Retinal pigment epithelial cell (primary cell): ENCODE results near the gene MAFG.

Experiments used
- DNase-seq: peaks from one replicate; pipeline ENCODE4 v3.0.0-alpha.2; 2010; ENCODE audit warnings: low read depth
- H3K4me3 ChIP-seq: 2 replicates; pipeline ENCODE4 v1.5.1; 2011; ENCODE audit warnings: mild to moderate bottlenecking, low read length, control low read depth, moderate library complexity
- CTCF ChIP-seq: conservative IDR thresholded peaks from 2 replicates; pipeline ENCODE4 v1.5.1; 2011; ENCODE audit warnings: low read depth, low read length, control low read depth, inconsistent platforms

MAFG gene

DNA sequence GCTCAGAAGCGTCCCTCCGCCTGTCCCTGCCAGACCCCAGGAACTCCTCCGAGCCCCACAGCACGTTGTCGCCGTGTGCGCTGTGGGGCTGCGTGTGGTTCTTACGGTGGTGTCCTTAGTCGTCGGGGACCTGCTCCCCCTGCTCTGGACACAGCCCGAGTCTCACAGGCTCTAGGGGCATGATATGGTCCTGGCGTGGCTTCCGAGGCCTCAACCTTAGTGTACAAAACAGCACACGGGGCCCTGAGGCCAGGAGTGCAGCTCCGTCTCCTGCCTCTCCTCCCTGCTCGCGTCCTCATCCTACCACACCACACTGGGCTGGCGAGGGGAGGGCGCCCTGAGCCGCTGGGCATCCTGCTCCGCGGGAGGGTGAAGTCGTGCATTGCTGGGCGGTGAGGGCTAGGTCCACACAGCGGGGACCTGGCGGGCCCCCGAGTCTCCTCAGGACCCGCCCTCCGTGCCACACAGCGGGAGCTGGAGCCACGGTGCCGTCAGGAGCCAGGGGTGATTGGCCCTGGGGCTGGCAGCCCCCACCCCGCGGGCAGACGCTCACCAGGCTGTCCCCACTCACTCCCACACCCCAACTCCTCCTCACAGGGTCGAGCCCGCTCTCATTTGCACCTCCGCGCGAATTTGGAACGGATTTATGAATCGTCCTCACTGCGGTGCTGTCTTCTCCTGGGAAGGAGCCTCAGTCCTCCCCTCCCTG, 1.2 kb upstream of the MAFG start:
- no peak for TF ChIP-seq CTCF
- DNase-seq = no peak
- H3K4me3 ChIP-seq = peak overlapping the region; percentile 45

GRCh38 chr17:81927152-81927652, 333 bp downstream of the MAFG start:
- DNase-seq = no peak
- H3K4me3 ChIP-seq = peak overlapping the region; percentile 79
- TF ChIP-seq CTCF = no peak

- peak overlapping the region; percentile 79 for H3K4me3 ChIP-seq
- no peak for DNase-seq
- no peak for TF ChIP-seq CTCF
These were observed 934 bp downstream of the MAFG start for GRCh38 chr17:81926451-81927151.

DNA sequence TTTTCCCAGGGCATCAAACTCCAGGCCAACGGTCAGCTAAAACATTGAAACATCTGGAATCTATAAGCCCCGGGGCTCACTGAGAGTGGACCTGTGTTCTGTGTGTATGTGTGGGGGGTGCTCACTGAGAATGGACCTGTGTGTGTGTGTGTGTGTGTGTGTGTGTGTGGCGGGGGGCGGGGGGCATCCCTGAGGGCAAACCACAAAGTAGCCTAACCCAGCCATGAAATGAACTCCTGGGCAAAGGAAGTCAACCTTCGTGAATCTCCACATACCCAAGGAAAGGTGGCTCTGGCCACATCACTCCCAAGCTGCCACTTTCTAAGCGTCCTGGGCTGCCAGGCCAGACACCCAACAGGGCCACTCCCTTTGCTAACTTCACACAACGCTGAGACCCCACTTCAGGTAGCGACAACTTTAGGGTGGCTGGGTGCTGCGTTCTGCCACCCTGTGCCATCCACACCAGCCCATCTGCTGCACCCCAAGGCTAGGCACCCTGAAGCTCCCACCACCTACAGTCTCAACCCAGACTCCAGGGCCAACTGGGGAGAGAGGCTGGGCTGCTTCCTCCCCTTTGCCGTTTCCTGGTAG, 1.6 kb downstream of the MAFG start:
- no peak for TF ChIP-seq CTCF
- peak overlapping the region; percentile 79 for H3K4me3 ChIP-seq
- no peak for DNase-seq

DNA sequence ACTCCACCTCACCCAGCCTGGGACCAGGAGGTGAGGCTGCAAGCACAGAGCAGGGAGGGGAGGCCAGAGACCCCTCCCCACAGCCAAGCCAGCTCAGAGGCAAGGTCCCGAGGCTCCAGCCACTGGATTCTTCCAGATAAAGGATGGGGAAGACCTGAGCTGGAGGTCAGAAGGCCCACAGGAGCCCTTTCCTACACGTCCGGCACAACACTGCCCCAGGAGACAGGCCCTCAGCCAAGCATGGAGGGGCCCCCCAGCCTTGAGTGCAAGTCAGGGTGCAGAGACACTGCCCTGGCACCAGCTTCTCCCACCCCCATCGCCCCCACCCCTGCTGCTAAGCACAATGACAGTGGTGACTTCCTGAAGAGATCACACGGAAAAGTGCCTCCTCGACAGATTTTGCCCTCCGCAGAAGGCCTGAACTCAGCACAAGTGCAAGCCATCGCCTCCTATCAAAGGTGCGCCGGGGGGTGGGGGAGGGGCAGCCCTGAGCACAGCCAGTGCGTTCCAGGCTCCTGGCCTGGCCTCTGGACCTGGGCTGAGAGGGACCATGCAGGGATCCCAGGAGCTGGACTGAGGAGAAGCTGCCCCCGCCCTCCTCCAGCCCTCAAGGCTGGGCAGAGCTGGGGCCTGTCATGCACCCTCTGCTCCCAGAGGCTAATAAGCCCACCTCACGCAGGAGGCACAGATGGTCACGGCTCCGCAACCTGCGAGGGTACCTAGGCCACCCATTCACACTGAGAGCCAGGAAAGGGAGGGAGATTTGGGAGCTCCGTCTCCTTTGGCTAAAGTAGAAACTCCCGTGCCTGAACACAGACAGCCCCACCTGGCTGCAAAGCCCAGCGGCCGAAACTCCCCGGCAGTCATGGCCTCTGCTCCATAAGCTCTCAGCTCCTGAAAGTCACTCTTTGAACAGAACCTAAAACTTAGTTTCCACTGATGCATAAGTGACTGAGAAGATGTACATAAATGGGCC, 2.7 kb downstream of the MAFG start:
- H3K4me3 ChIP-seq = no peak overlapping the region
- DNase-seq = no peak
- no peak for TF ChIP-seq CTCF
